ENCODE data around the gene KRTAP10-5.

DNA sequence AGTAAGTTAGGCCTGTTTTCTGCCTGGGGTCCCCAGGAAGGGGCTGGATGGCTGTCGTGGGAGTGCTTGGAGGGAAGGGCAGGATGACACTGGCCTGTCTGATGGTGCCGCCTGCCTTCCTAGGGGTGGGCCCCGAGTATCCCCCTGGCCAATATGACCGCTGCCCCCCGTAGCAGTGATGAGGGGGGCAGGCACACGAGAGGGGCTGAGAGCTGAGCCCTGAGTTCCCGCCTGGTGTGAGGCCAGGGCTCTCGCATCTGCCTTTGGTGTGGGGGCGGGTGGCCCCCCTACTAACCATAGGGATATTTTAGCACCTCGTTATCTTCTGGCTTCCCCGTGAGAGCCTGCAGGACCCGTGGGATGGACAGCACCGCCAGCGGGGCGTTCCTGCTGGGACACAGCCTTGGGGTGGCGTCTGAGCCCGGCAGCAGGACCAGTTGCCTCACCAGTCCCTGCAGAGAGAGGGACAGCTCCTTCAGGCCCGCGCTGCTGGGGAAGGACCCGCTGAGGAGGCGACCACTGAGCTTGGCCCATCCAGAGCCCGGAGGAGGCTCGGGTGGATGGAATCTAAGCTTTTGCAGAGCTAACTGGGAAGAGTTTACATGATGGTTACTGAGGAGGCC lies 50.8 kb downstream of the KRTAP10-5 start:
- TF ChIP-seq, protein P1, sequence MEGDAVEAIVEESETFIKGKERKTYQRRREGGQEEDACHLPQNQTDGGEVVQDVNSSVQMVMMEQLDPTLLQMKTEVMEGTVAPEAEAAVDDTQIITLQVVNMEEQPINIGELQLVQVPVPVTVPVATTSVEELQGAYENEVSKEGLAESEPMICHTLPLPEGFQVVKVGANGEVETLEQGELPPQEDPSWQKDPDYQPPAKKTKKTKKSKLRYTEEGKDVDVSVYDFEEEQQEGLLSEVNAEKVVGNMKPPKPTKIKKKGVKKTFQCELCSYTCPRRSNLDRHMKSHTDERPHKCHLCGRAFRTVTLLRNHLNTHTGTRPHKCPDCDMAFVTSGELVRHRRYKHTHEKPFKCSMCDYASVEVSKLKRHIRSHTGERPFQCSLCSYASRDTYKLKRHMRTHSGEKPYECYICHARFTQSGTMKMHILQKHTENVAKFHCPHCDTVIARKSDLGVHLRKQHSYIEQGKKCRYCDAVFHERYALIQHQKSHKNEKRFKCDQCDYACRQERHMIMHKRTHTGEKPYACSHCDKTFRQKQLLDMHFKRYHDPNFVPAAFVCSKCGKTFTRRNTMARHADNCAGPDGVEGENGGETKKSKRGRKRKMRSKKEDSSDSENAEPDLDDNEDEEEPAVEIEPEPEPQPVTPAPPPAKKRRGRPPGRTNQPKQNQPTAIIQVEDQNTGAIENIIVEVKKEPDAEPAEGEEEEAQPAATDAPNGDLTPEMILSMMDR (IDR thresholded peaks at IDR 0.05): no peak
- TF ChIP-seq POLR2AphosphoS5 (IDR thresholded peaks at IDR 0.05): no peak
- no peak for TF ChIP-seq POLR2A (IDR thresholded peaks at IDR 0.05; ENCODE audit: low read depth)
